Head of caudate nucleus (tissue), 42 donors: Measurements from ENCODE around the gene WWOX.

Experiments used
- DNase-seq, 42 donors: peaks; one replicate each; pipeline versions ENCODE4 v3.0.0 to v3.0.0-alpha.2; 2020 to 2021; ENCODE audit warnings: mixed read lengths in 7 of 42
- intact Hi-C: fragments of 100-400 bp; cut with DNase I; formaldehyde crosslinking; loops from one replicate; pipeline ENCODE4 v1.15.0; 2022

The WWOX gene

GRCh38 chr16:78130950-78131349 is 31.5 kb downstream of the WWOX start:
- DNase-seq: no peak
- intact Hi-C loops: loop anchor here (10.0 kb wide), 1 partner anchor 644 kb away; no protein-coding TSS in a partner anchor

GRCh38 chr16:78133919-78134318 is 34.5 kb downstream of the WWOX start:
- intact Hi-C loops: loop anchor here (10.0 kb wide), 1 partner anchor 641 kb away; no protein-coding TSS in a partner anchor

GRCh38 chr16:78134944-78135619 is 35.6 kb downstream of the WWOX start:
- intact Hi-C loops: loop anchor here (10.0 kb wide), 1 partner anchor 640 kb away; no protein-coding TSS in a partner anchor
- DNase-seq: no peak

More at GRCh38 chr16:78133919-78134318, 34.5 kb downstream of the WWOX start:
- no peak for DNase-seq

GRCh38 chr16:78137179-78137578 is 37.7 kb downstream of the WWOX start:
- intact Hi-C loops: loop anchor here (10.0 kb wide), 1 partner anchor 638 kb away; no protein-coding TSS in a partner anchor

GRCh38 chr16:78137782-78138616 is 38.5 kb downstream of the WWOX start:
- DNase-seq: no peak
- intact Hi-C loops: loop anchor here (10.0 kb wide), 1 partner anchor 637 kb away; no protein-coding TSS in a partner anchor

More at GRCh38 chr16:78137179-78137578, 37.7 kb downstream of the WWOX start:
- no peak for DNase-seq

- DNase-seq: no peak
- intact Hi-C loops: no loop called here
Observed at GRCh38 chr16:78140818-78141466, 41.5 kb downstream of the WWOX start.

GRCh38 chr16:78142788-78143187 is 43.3 kb downstream of the WWOX start:
- intact Hi-C loops: no loop called here
- no peak for DNase-seq

- intact Hi-C loops: no loop called here
- DNase-seq: no peak
Observed at GRCh38 chr16:78146807-78147206, 47.4 kb downstream of the WWOX start.

GRCh38 chr16:78147911-78148401 is 48.5 kb downstream of the WWOX start:
- DNase-seq: no peak
- intact Hi-C loops: no loop called here

- DNase-seq: no peak
Observed at GRCh38 chr16:78150233-78150632, 50.8 kb downstream of the WWOX start.

GRCh38 chr16:78154729-78155461 is 55.4 kb downstream of the WWOX start:
- DNase-seq: no peak
- intact Hi-C loops: no loop called here

More at GRCh38 chr16:78150233-78150632, 50.8 kb downstream of the WWOX start:
- intact Hi-C loops: no loop called here

GRCh38 chr16:78155791-78156345 is 56.4 kb downstream of the WWOX start:
- intact Hi-C loops: no loop called here

GRCh38 chr16:78161023-78161729 is 61.7 kb downstream of the WWOX start:
- no peak for DNase-seq
- intact Hi-C loops: no loop called here

More at GRCh38 chr16:78155791-78156345, 56.4 kb downstream of the WWOX start:
- no peak for DNase-seq

- DNase-seq: no peak
- intact Hi-C loops: no loop called here
Observed at GRCh38 chr16:78163772-78164670, 64.6 kb downstream of the WWOX start.

- intact Hi-C loops: no loop called here
Observed at GRCh38 chr16:78170494-78170933, 71.1 kb downstream of the WWOX start.

GRCh38 chr16:78175287-78175686 is 75.8 kb downstream of the WWOX start:
- peak in 1 of 42 donors; percentile 28 for DNase-seq
- intact Hi-C loops: no loop called here

More at GRCh38 chr16:78170494-78170933, 71.1 kb downstream of the WWOX start:
- DNase-seq: peak in 1 of 42 donors; percentile 29

- no peak for DNase-seq
- intact Hi-C loops: no loop called here
Observed at GRCh38 chr16:78176435-78176834, 77.0 kb downstream of the WWOX start.
